ENCODE data around the gene MSMP. TPM values are rescaled to one million over a fixed set of nuclear protein-coding genes. Genes with fewer than 3 reads are reported as not detected.

Gene MSMP
- total and polyA plus RNA-seq, 2 experiments from 2014 or later = 0.81 TPM; not detected in 1

DNA sequence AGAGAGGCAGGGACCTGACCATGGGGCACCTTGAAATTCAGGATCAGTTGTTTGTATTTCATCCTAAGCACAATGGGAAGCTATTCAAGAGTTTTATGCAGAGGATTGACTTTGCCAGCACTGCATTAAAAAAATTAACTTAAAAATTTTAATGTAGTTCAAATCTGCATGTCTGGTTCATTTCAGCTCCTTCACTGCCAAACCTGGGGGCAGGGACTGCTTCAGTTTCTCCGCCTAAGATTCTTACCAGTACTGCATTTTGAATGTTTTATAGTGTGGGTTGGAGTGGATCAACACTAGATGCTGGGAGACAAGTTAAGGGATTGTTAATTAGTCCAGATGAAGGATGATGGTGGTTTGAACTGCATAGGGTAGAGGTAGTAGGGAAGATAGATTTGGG is 15.7 kb upstream of the MSMP start:
- ATAC-seq (no peak), DNase-seq (ENCODE audit: low spot score) (no peak)
- Mint-ChIP-seq H3K9me3 (no peaks in the 10 kb centered on the region), H3K27ac (no peak overlapping the region), H3K4me3 (no peak overlapping the region), H3K36me3 (ENCODE audit: low read depth) (no peaks in the 10 kb centered on the region), H3K27me3 (ENCODE audit: insufficient read depth, low read depth, poor library complexity) (no peaks in the 10 kb centered on the region), H3K4me1 (peaks cover 1% of the 10 kb centered on the region)
- peaks cover 3% of the 10 kb centered on the region; the same call in 1 of the 2 replicates for H4K20me1 ChIP-seq (replicated peaks; ENCODE audit: insufficient read depth)
- TF ChIP-seq, protein P1, sequence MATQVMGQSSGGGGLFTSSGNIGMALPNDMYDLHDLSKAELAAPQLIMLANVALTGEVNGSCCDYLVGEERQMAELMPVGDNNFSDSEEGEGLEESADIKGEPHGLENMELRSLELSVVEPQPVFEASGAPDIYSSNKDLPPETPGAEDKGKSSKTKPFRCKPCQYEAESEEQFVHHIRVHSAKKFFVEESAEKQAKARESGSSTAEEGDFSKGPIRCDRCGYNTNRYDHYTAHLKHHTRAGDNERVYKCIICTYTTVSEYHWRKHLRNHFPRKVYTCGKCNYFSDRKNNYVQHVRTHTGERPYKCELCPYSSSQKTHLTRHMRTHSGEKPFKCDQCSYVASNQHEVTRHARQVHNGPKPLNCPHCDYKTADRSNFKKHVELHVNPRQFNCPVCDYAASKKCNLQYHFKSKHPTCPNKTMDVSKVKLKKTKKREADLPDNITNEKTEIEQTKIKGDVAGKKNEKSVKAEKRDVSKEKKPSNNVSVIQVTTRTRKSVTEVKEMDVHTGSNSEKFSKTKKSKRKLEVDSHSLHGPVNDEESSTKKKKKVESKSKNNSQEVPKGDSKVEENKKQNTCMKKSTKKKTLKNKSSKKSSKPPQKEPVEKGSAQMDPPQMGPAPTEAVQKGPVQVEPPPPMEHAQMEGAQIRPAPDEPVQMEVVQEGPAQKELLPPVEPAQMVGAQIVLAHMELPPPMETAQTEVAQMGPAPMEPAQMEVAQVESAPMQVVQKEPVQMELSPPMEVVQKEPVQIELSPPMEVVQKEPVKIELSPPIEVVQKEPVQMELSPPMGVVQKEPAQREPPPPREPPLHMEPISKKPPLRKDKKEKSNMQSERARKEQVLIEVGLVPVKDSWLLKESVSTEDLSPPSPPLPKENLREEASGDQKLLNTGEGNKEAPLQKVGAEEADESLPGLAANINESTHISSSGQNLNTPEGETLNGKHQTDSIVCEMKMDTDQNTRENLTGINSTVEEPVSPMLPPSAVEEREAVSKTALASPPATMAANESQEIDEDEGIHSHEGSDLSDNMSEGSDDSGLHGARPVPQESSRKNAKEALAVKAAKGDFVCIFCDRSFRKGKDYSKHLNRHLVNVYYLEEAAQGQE (IDR thresholded peaks at IDR 0.05; ENCODE audit: unreplicated experiment) = no peak
- TF ChIP-seq EZH2 (IDR thresholded peaks at IDR 0.05; ENCODE audit: low read depth, unreplicated experiment) = no peak
- no peak for TF ChIP-seq POLR2AphosphoS5 (IDR thresholded peaks at IDR 0.05; ENCODE audit: low read depth)
- TF ChIP-seq, protein P2, sequence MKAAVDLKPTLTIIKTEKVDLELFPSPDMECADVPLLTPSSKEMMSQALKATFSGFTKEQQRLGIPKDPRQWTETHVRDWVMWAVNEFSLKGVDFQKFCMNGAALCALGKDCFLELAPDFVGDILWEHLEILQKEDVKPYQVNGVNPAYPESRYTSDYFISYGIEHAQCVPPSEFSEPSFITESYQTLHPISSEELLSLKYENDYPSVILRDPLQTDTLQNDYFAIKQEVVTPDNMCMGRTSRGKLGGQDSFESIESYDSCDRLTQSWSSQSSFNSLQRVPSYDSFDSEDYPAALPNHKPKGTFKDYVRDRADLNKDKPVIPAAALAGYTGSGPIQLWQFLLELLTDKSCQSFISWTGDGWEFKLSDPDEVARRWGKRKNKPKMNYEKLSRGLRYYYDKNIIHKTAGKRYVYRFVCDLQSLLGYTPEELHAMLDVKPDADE (IDR thresholded peaks at IDR 0.05) = no peak
- 0 out of 2 replicates have a peak, but pooled peaks cover under 1% of the 10 kb centered on the region for H3F3A ChIP-seq (replicated peaks; ENCODE audit: low read depth)
- no peaks in the 10 kb centered on the region for H3K4me1 ChIP-seq (ENCODE audit: insufficient read depth)
- no peak overlapping the region for H3K4me2 ChIP-seq
- H2AFZ ChIP-seq = no peak overlapping the region
- no peak overlapping the region for H3K4me3 ChIP-seq
- no peaks in the 10 kb centered on the region for H3K36me3 ChIP-seq (ENCODE audit: insufficient read depth)
- no peaks in the 10 kb centered on the region for H3K9me2 ChIP-seq (ENCODE audit: insufficient read depth)
- H3K79me2 ChIP-seq (replicated peaks; ENCODE audit: insufficient read depth) = peaks cover 10% of the 10 kb centered on the region
- H3K27ac ChIP-seq (ENCODE audit: low read depth) = no peak overlapping the region
- H3K27me3 ChIP-seq (ENCODE audit: insufficient read depth) = no peaks in the 10 kb centered on the region

DNA sequence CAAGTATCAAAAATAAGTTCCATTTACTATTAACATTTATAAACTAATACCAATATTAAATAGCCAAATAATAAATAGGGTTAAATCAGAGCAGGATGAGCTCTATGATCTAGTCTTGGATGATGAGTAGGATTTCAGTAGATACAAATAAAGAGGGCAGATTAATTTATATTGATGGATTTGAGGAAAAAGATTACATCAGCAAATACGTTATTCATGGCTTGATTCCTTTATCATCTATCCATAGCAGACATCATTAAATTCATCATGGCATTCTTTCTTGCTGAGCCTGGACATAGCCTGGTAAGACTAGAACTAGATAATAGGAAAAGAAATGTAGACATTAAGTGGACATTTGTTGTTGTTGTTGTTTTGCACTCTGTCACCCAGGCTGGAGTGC is 13.4 kb upstream of the MSMP start:
- Mint-ChIP-seq H3K27me3 (ENCODE audit: insufficient read depth, low read depth, poor library complexity) (no peaks in the 10 kb centered on the region), H3K36me3 (ENCODE audit: low read depth) (no peaks in the 10 kb centered on the region), H3K4me3 (no peak overlapping the region), H3K27ac (no peak overlapping the region), H3K4me1 (peaks cover 7% of the 10 kb centered on the region; the same call in 1 of the 3 replicates), H3K9me3 (no peaks in the 10 kb centered on the region)
- H3K4me2 ChIP-seq = no peak overlapping the region
- DNase-seq (ENCODE audit: low spot score) = no peak
- no peaks in the 10 kb centered on the region; the same call in 1 of the 2 replicates for H3K4me1 ChIP-seq (ENCODE audit: insufficient read depth)
- H3K27me3 ChIP-seq (ENCODE audit: insufficient read depth) = no peaks in the 10 kb centered on the region
- no peak overlapping the region for H3K27ac ChIP-seq (ENCODE audit: low read depth)
- no peaks in the 10 kb centered on the region for H3K36me3 ChIP-seq (ENCODE audit: insufficient read depth)
- no peak overlapping the region for H2AFZ ChIP-seq
- no peak overlapping the region for H3K4me3 ChIP-seq
- H4K20me1 ChIP-seq (replicated peaks; ENCODE audit: insufficient read depth) = peaks cover 3% of the 10 kb centered on the region; the same call in 1 of the 2 replicates
- no peak for ATAC-seq
- no peaks in the 10 kb centered on the region for H3F3A ChIP-seq (replicated peaks; ENCODE audit: low read depth)
- H3K79me2 ChIP-seq (replicated peaks; ENCODE audit: insufficient read depth) = peaks cover 24% of the 10 kb centered on the region
- no peaks in the 10 kb centered on the region for H3K9me2 ChIP-seq (ENCODE audit: insufficient read depth)
- no peak for TF ChIP-seq EZH2phosphoT487 (IDR thresholded peaks at IDR 0.05; ENCODE audit: unreplicated experiment)
- no peak for TF ChIP-seq JUNB (IDR thresholded peaks at IDR 0.05; ENCODE audit: unreplicated experiment)
- TF ChIP-seq CREB1 (CRISPR knock-in tag; IDR thresholded peaks at IDR 0.05; ENCODE audit: low read depth) = no peak

All from GM23338 (cell line).